Caco-2 (cell line): ENCODE data around the gene MTERF2. TPM values are rescaled to one million over a fixed set of nuclear protein-coding genes. Genes with fewer than 3 reads are reported as not detected.

Experiments
- BruUV-seq: library from RNA; stranded (reverse); fragments of 400-500 nt; replicated peaks from 2 replicates; lab custom pipeline; 2021; lab: Mats Ljungman, UMichigan
- CTCF ChIA-PET: fragments of 300-600 bp; sonication (Branson Sonifier 250); formaldehyde crosslinking; loops from one replicate; lab custom pipeline; 2022; ENCODE audit warnings: antibody characterized with exemption; lab: Charles Lee
- POLR2A ChIA-PET: fragments of 300-600 bp; sonication (Branson Sonifier 250); formaldehyde crosslinking; loops from one replicate; lab custom pipeline; 2022; ENCODE audit warnings: antibody characterized with exemption; lab: Charles Lee
- DNase-seq, 2 experiments: peaks; one replicate each; pipeline versions ENCODE4 v3.0.0 to v3.0.0-alpha.2; 2020 to 2022
- H3K27me3 ChIP-seq: replicated peaks from 2 replicates; pipeline ENCODE4 v1.6.0; 2011; ENCODE audit warnings: low read length; ENCODE audit not compliant: control insufficient read depth, insufficient read depth
- H3K36me3 ChIP-seq: 2 replicates; pipeline ENCODE4 v1.5.1; 2011; ENCODE audit warnings: low read length; ENCODE audit not compliant: control insufficient read depth, insufficient read depth
- H3K4me1 ChIP-seq: fragments of 250-450 bp; sonication (Bioruptor Pico); 2 replicates; pipeline ENCODE4 v1.5.1; 2020; ENCODE audit warnings: mild to moderate bottlenecking
- H3K4me3 ChIP-seq: 2 replicates; pipeline ENCODE4 v1.5.1; 2011; ENCODE audit warnings: low read depth, mild to moderate bottlenecking, control low read depth, low read length
- H3K9me3 ChIP-seq: fragments of 250-450 bp; sonication (Bioruptor Pico); 2 replicates; pipeline ENCODE4 v1.5.1; 2020; ENCODE audit warnings: mild to moderate bottlenecking, moderate library complexity
- H3K27ac Mint-ChIP-seq: one replicate; pipeline ENCODE4 v1.8.0; 2022; ENCODE audit warnings: mixed read lengths; ENCODE audit not compliant: unreplicated experiment
- H3K27me3 Mint-ChIP-seq: one replicate; pipeline ENCODE4 v1.8.0; 2022; ENCODE audit warnings: mixed read lengths; ENCODE audit not compliant: insufficient read depth, unreplicated experiment
- H3K36me3 Mint-ChIP-seq: one replicate; pipeline ENCODE4 v1.8.0; 2022; ENCODE audit warnings: mild to moderate bottlenecking, mixed read lengths; ENCODE audit not compliant: insufficient read depth, unreplicated experiment
- H3K4me1 Mint-ChIP-seq: one replicate; pipeline ENCODE4 v1.8.0; 2022; ENCODE audit warnings: low read depth, mixed read lengths; ENCODE audit not compliant: unreplicated experiment
- H3K4me3 Mint-ChIP-seq: one replicate; pipeline ENCODE4 v1.8.0; 2022; ENCODE audit warnings: mild to moderate bottlenecking, moderate library complexity, mixed read lengths; ENCODE audit not compliant: unreplicated experiment
- H3K9me3 Mint-ChIP-seq: one replicate; pipeline ENCODE4 v1.8.0; 2022; ENCODE audit warnings: mixed read lengths; ENCODE audit not compliant: unreplicated experiment
- intact Hi-C: fragments of 100-400 bp; cut with micrococcal nuclease; formaldehyde crosslinking; loops from one replicate; pipeline ENCODE4 v1.10.0; 2022; ENCODE audit not compliant: unreplicated experiment
- total RNA-seq: library from RNA; stranded (reverse); gene quantifications from 2 replicates; pipeline ENCODE4 v1.2.3, GENCODE V29; 2022
- TF ChIP-seq, protein P1 (sequence below), 2 experiments: fragments of 200-600 bp in 1 of 2; IDR thresholded peaks; 1 replicate in 1 of 2; 2 replicates in 1 of 2; pipeline versions ENCODE4 v1.5.1 to v1.8.0; 2011 to 2022; ENCODE audit warnings: antibody characterized with exemption in 1 of 2, control low read depth in 1 of 2, inconsistent platforms in 1 of 2, low read depth in 1 of 2, low read length in 1 of 2, mild to moderate bottlenecking in 1 of 2, moderate library complexity in 1 of 2; ENCODE audit not compliant: insufficient read depth in 1 of 2, severe bottlenecking in 1 of 2, unreplicated experiment in 1 of 2

The MTERF2 gene
- total RNA-seq, 1 experiment from 2014 or later: 9.8 TPM

GRCh38 chr12:107025671-107026070 is 38.7 kb upstream of the MTERF2 start:
- intact Hi-C loops: no loop called here
- Mint-ChIP-seq H3K27me3 (no peaks in the 10 kb centered on the region), H3K27ac (peak overlapping the region; percentile 9), H3K4me3 (no peak overlapping the region), H3K36me3 (no peaks in the 10 kb centered on the region), H3K9me3 (no peaks in the 10 kb centered on the region), H3K4me1 (peaks cover 8% of the 10 kb centered on the region)
- no peaks in the 10 kb centered on the region for H3K36me3 ChIP-seq
- ChIA-PET CTCF (no interaction called here), POLR2A (no interaction called here)
- H3K4me1 ChIP-seq: 0 out of 2 replicates have a peak, but pooled peaks cover 6% of the 10 kb centered on the region
- H3K4me3 ChIP-seq: no peak overlapping the region
- no peak for DNase-seq
- no peaks in the 10 kb centered on the region for H3K9me3 ChIP-seq
- no TSS peak for BruUV-seq
- TF ChIP-seq, protein P1, sequence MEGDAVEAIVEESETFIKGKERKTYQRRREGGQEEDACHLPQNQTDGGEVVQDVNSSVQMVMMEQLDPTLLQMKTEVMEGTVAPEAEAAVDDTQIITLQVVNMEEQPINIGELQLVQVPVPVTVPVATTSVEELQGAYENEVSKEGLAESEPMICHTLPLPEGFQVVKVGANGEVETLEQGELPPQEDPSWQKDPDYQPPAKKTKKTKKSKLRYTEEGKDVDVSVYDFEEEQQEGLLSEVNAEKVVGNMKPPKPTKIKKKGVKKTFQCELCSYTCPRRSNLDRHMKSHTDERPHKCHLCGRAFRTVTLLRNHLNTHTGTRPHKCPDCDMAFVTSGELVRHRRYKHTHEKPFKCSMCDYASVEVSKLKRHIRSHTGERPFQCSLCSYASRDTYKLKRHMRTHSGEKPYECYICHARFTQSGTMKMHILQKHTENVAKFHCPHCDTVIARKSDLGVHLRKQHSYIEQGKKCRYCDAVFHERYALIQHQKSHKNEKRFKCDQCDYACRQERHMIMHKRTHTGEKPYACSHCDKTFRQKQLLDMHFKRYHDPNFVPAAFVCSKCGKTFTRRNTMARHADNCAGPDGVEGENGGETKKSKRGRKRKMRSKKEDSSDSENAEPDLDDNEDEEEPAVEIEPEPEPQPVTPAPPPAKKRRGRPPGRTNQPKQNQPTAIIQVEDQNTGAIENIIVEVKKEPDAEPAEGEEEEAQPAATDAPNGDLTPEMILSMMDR (IDR thresholded peaks at IDR 0.05; ENCODE audit: insufficient read depth in 1 of 2, low read depth in 1 of 2, low read length in 1 of 2, severe bottlenecking in 1 of 2, unreplicated experiment in 1 of 2): no peak
- no peaks in the 10 kb centered on the region for H3K27me3 ChIP-seq

- H3K27me3 Mint-ChIP-seq: no peaks in the 10 kb centered on the region
- H3K4me3 Mint-ChIP-seq: no peak overlapping the region
- intact Hi-C loops: no loop called here
- no peak overlapping the region for H3K4me3 ChIP-seq
- H3K36me3 Mint-ChIP-seq: peaks cover 8% of the 10 kb centered on the region
- no peak overlapping the region for H3K27ac Mint-ChIP-seq
- CTCF ChIA-PET: no interaction called here
- H3K4me1 Mint-ChIP-seq: no peaks in the 10 kb centered on the region
- H3K36me3 ChIP-seq: no peaks in the 10 kb centered on the region
- H3K9me3 Mint-ChIP-seq: no peaks in the 10 kb centered on the region
- no peaks in the 10 kb centered on the region for H3K27me3 ChIP-seq
- no TSS peak for BruUV-seq
- no peaks in the 10 kb centered on the region for H3K4me1 ChIP-seq
- no peak for DNase-seq
- H3K9me3 ChIP-seq: no peaks in the 10 kb centered on the region
- POLR2A ChIA-PET: no interaction called here
- TF ChIP-seq, protein P1 (IDR thresholded peaks at IDR 0.05; ENCODE audit: insufficient read depth in 1 of 2, low read depth in 1 of 2, low read length in 1 of 2, severe bottlenecking in 1 of 2, unreplicated experiment in 1 of 2): no peak
These were observed 32.6 kb upstream of the MTERF2 start for GRCh38 chr12:107019546-107019945.

- ChIA-PET CTCF (no interaction called here), POLR2A (no interaction called here)
- H3K27me3 ChIP-seq: no peaks in the 10 kb centered on the region
- Mint-ChIP-seq H3K27me3 (no peaks in the 10 kb centered on the region), H3K4me3 (no peak overlapping the region), H3K9me3 (no peaks in the 10 kb centered on the region), H3K27ac (no peak overlapping the region), H3K36me3 (peaks cover 13% of the 10 kb centered on the region), H3K4me1 (no peaks in the 10 kb centered on the region)
- BruUV-seq: no TSS peak
- H3K9me3 ChIP-seq: no peaks in the 10 kb centered on the region
- intact Hi-C loops: no loop called here
- H3K36me3 ChIP-seq: no peaks in the 10 kb centered on the region
- no peak overlapping the region for H3K4me3 ChIP-seq
- no peaks in the 10 kb centered on the region for H3K4me1 ChIP-seq
- DNase-seq: no peak
- TF ChIP-seq, protein P1 (IDR thresholded peaks at IDR 0.05; ENCODE audit: insufficient read depth in 1 of 2, low read depth in 1 of 2, low read length in 1 of 2, severe bottlenecking in 1 of 2, unreplicated experiment in 1 of 2): no peak
These were observed 30.1 kb upstream of the MTERF2 start for GRCh38 chr12:107017042-107017441.
